Thyroid gland (tissue), 4 donors: ENCODE results near the gene F2R. TPM values are rescaled to one million over a fixed set of nuclear protein-coding genes. Genes with fewer than 3 reads are reported as not detected.
"Not testable (repeated sequence)": the region's sequence is repeated elsewhere in the genome, so short reads cannot be mapped to it uniquely, and the experiment has no call there.

Experiments used
- DNase-seq, 2 donors: peaks; one replicate each; pipeline ENCODE4 v3.0.0-alpha.2; 2019
- H3K27ac ChIP-seq, 3 donors: fragments of 200-600 bp; sonication (generic); 1 replicate in 2 of 3; 2 replicates in 1 of 3; pipeline ENCODE4 v1.5.1; 2016 to 2019; ENCODE audit warnings: mild to moderate bottlenecking in 1 of 3, moderate library complexity in 1 of 3
- H3K27me3 ChIP-seq: fragments of 200-600 bp; sonication (generic); one replicate; pipeline ENCODE4 v1.5.1; 2019
- H3K36me3 ChIP-seq, 2 donors: fragments of 200-600 bp; sonication (generic); one replicate each; pipeline ENCODE4 v1.5.1; 2016 to 2019
- H3K4me1 ChIP-seq, 2 donors: fragments of 200-600 bp; sonication (generic); one replicate each; pipeline ENCODE4 v1.5.1; 2017 to 2019
- H3K4me3 ChIP-seq, 3 donors: fragments of 200-600 bp; sonication (generic); replicated peaks in 1 of 3; 1 replicate in 2 of 3; 2 replicates in 1 of 3; pipeline ENCODE4 v1.5.1; 2016; ENCODE audit warnings: mild to moderate bottlenecking in 1 of 3
- H3K9me3 ChIP-seq: fragments of 200-600 bp; sonication (generic); one replicate; pipeline ENCODE4 v1.5.1; 2017
- CTCF ChIP-seq, 6 experiments: fragments of 200-600 bp in 3 of 6; fragments of 450-650 bp in 3 of 6; sonication (generic) in 3 of 6; IDR thresholded peaks; one replicate each; pipeline ENCODE4 v1.5.1; 2016 to 2019; ENCODE audit warnings: antibody characterized with exemption in 6 of 6, mild to moderate bottlenecking in 2 of 6, inconsistent platforms in 1 of 6, moderate library complexity in 1 of 6
- POLR2A ChIP-seq, 2 donors: fragments of 450-650 bp; IDR thresholded peaks; one replicate each; pipeline ENCODE4 v1.6.1; 2017; ENCODE audit warnings: antibody characterized with exemption in 2 of 2, mild to moderate bottlenecking in 2 of 2, moderate library complexity in 1 of 2
- WGBS, 2 donors: methylation state at CpG; one replicate each; pipeline ENCODE4 v1.1.5; 2017; 5-methylcytosine and 5-hydroxymethylcytosine counted together
- intact Hi-C: fragments of 100-400 bp; cut with DNase I; formaldehyde crosslinking; loops from one replicate; pipeline ENCODE4 v1.15.1; 2023
- total RNA-seq, 4 donors: library from RNA; depleted of rRNA; stranded (reverse); fragments of >200 nt; gene quantifications; one replicate each; pipeline ENCODE4 v1.2.3, GENCODE V29; 2016

F2R gene
- total RNA-seq, 4 donors from 2014 or later = 5.7 to 27.9 (median 8.8) TPM

DNA sequence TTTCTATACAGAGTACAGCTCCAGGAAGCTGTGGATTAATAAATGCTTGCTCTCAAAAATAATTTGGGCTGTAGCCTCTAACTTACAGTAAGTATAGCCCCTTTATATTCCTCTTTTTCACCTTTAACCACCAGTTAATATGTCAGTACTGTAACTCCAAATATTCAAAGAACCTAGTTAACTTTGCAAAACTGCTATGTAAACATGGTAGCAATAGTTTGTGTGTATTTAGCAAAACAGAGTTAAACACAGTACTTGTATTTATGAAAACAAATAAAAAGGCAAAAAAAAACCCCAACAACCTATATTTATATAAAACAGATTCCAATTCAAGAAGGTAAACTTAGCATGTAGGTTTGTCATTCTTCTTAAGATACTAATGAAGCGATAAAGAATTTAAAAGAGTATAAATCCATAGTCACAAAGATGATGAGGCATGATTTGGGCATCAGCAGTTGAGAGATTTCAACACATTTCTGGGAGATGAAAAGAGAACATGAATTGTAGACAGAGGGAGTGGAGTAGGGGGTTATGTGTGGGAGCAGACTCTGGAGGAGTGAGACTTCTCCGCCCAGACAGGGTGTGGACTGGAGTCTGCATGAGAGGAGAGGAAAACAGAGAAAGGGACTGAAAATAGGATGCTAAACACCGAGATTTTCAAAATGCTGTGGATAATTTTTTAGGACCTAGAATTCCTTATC is 55.9 kb downstream of the F2R start:
- H3K4me3 ChIP-seq = no peak overlapping the region
- H3K9me3 ChIP-seq = no peaks in the 10 kb centered on the region
- no peaks in the 10 kb centered on the region for H3K36me3 ChIP-seq
- H3K4me1 ChIP-seq = no peaks in the 10 kb centered on the region
- H3K27ac ChIP-seq = no peak overlapping the region
- H3K27me3 ChIP-seq = no peaks in the 10 kb centered on the region
- WGBS, 2 donors = 73 to 93% methylated on average over 3 of the region's 3 CpGs
- intact Hi-C loops = loop anchor here (5.0 to 10.0 kb wide), 2 partner anchors 57 to 170 kb away; partner anchors contain the start of gene F2R
- TF ChIP-seq CTCF (IDR thresholded peaks at IDR 0.05) (no peak), POLR2A (IDR thresholded peaks at IDR 0.05) (no peak)
- no peak for DNase-seq

DNA sequence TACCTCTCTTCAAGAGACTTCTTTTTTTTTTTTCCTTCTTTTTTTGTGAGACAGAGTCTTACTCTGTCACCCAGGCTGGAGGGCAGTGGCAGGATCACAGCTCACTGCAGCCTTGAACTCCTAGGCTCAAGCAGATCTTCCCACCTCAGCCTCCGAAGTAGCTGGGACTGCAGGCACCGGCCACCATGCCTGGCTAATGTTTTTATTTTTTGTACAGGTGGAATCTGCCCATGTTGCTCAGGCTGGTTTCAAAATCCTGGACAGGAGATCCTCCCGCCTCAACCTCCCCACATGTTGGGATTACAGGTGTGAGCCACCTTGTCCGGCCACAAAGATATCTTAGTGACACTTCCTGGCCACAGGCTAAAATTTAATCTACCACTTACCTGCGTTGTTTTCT is 60.0 kb downstream of the F2R start:
- intact Hi-C loops = loop anchor here (10.0 kb wide), 1 partner anchor 61 kb away; the partner anchor contains the start of gene F2R
- no peaks in the 10 kb centered on the region for H3K4me1 ChIP-seq
- 84 to 92% methylated on average over 5 of the region's 5 CpGs for WGBS, 2 donors
- no peaks in the 10 kb centered on the region for H3K9me3 ChIP-seq
- TF ChIP-seq CTCF (IDR thresholded peaks at IDR 0.05) (no peak), POLR2A (IDR thresholded peaks at IDR 0.05) (no peak)
- no peak for DNase-seq
- no peak overlapping the region for H3K4me3 ChIP-seq
- H3K36me3 ChIP-seq = no peaks in the 10 kb centered on the region
- H3K27me3 ChIP-seq = no peaks in the 10 kb centered on the region
- H3K27ac ChIP-seq = no peak overlapping the region

DNA sequence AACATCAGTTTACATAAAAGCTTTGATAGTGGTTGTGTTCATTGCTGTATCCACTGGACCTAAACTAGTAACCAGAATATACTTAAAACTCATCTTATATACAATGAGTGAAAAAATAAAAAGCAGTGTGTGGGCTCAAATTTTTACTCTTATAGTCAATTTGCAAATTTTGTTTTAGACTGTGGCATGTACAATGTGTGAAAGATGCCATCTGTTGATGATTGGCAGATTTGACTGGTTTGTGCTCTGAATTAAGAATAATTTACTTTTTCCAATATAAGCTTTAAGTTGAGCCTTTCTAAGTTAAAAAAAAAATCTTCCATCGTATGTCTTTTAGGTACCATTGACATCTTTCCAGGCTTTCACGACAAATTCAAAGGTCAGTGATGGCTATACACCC is 60.5 kb downstream of the F2R start:
- Histone ChIP-seq H3K27me3 (no peaks in the 10 kb centered on the region), H3K4me1 (no peaks in the 10 kb centered on the region), H3K36me3 (no peaks in the 10 kb centered on the region), H3K9me3 (no peaks in the 10 kb centered on the region), H3K4me3 (no peak overlapping the region), H3K27ac (no peak overlapping the region)
- TF ChIP-seq CTCF (IDR thresholded peaks at IDR 0.05) (no peak), POLR2A (IDR thresholded peaks at IDR 0.05) (no peak)
- intact Hi-C loops = loop anchor here (10.0 kb wide), 1 partner anchor 62 kb away; the partner anchor contains the start of gene F2R
- WGBS, 2 donors = 88% methylated on average over 2 of the region's 2 CpGs
- no peak for DNase-seq

DNA sequence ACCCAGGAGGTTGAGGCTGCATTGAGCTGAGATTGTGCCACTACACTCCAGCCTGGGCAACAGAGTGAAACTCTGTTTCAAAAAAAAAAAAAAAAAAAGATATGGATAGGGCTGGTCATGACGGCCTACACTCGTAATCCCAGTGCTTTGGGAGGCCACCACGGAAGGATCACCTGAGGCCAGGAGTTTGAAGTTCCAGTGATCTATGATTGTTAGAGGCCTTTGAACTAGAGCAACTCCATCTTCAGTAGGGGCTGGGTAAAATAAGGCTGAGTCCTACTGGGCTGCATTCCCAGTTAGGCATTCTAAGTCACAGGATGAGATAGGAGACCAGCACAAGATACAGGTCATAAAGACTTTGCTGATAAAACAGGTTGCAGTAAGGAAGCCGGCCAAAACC is 64.7 kb downstream of the F2R start:
- H3K9me3 ChIP-seq, H3K4me3 ChIP-seq, H3K27me3 ChIP-seq, DNase-seq, H3K27ac ChIP-seq, H3K4me1 ChIP-seq, intact Hi-C loops, H3K36me3 ChIP-seq: not testable (repeated sequence)
- 96 to 97% methylated on average over 4 of the region's 4 CpGs for WGBS, 2 donors

DNA sequence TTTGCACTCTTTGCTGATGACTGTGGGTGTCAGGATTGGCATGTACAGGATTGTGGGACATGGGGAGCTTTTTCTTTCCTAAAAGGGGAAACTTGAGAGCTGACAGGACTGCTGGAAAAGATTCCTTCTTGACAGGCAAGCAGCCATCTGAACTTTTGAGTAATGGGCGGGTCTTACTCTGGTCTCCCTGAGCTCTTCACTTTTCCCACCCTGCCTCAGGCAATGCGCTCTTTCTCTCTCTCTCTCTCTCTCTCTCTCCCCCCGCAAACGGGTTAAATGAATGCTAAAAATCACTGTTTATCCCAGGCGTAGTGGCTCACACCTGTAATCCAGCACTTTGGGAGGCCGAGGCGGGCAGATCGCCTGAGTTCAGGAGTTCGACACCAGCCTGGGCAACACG is 65.8 kb downstream of the F2R start:
- no peaks in the 10 kb centered on the region for H3K27me3 ChIP-seq
- no peak overlapping the region for H3K4me3 ChIP-seq
- peaks cover 0 to 1% of the 10 kb centered on the region in 2 donors for H3K4me1 ChIP-seq
- DNase-seq = no peak
- TF ChIP-seq CTCF (IDR thresholded peaks at IDR 0.05) (no peak), POLR2A (IDR thresholded peaks at IDR 0.05) (no peak)
- H3K36me3 ChIP-seq = no peaks in the 10 kb centered on the region
- H3K9me3 ChIP-seq = no peaks in the 10 kb centered on the region
- intact Hi-C loops = no loop called here
- no peak overlapping the region for H3K27ac ChIP-seq
- 88 to 92% methylated on average over 10 of the region's 10 CpGs for WGBS, 2 donors
